ENCODE results near the gene MRPL2.

MRPL2 gene

GRCh38 chr6:43055966-43056365 is 3.3 kb downstream of the MRPL2 start:
- TF ChIP-seq POLR2AphosphoS5 (IDR thresholded peaks at IDR 0.05; ENCODE audit: low read depth, low read length) (no peak), SPI1 (IDR thresholded peaks at IDR 0.05; ENCODE audit: low read depth, low read length) (no peak), TAF1 (IDR thresholded peaks at IDR 0.05; ENCODE audit: low read depth, low read length) (no peak), POLR2A (IDR thresholded peaks at IDR 0.05; ENCODE audit: low read depth, low read length) (no peak), PAX5 (IDR thresholded peaks at IDR 0.05; ENCODE audit: insufficient read depth, low read length, severe bottlenecking) (no peak), POU2F2 (IDR thresholded peaks at IDR 0.05; ENCODE audit: low read depth, low read length) (no peak)
- no peak for DNase-seq (ENCODE audit: insufficient read length, low spot score)
- no peak for FAIRE-seq

GRCh38 chr6:43054206-43054943 is 4.9 kb downstream of the MRPL2 start:
- DNase-seq (ENCODE audit: insufficient read length, low spot score) (no peak), FAIRE-seq (no peak)
- TF ChIP-seq PAX5 (IDR thresholded peaks at IDR 0.05; ENCODE audit: insufficient read depth, low read length, severe bottlenecking): no peak
- no peak for TF ChIP-seq TAF1 (IDR thresholded peaks at IDR 0.05; ENCODE audit: low read depth, low read length)
- no peak for TF ChIP-seq POLR2AphosphoS5 (IDR thresholded peaks at IDR 0.05; ENCODE audit: low read depth, low read length)
- no peak for TF ChIP-seq POU2F2 (IDR thresholded peaks at IDR 0.05; ENCODE audit: low read depth, low read length)
- no peak for TF ChIP-seq POLR2A (IDR thresholded peaks at IDR 0.05; ENCODE audit: low read depth, low read length)
- TF ChIP-seq SPI1 (IDR thresholded peaks at IDR 0.05; ENCODE audit: low read depth, low read length): no peak

GRCh38 chr6:43053545-43054205 is 5.6 kb downstream of the MRPL2 start, which contains the start of gene CUL7:
TSS of gene CUL7 (minus strand) at chr6:43053851. CDS start at chr6:43052788, 1,063 bp downstream.
- TF ChIP-seq POLR2AphosphoS5 (IDR thresholded peaks at IDR 0.05; ENCODE audit: low read depth, low read length): peak; percentile 91
- peak; percentile 85 for TF ChIP-seq POU2F2 (IDR thresholded peaks at IDR 0.05; ENCODE audit: low read depth, low read length)
- TF ChIP-seq SPI1 (IDR thresholded peaks at IDR 0.05; ENCODE audit: low read depth, low read length): peak; percentile 69
- peak; percentile 90 for TF ChIP-seq POLR2A (IDR thresholded peaks at IDR 0.05; ENCODE audit: low read depth, low read length)
- TF ChIP-seq TAF1 (IDR thresholded peaks at IDR 0.05; ENCODE audit: low read depth, low read length): peak; percentile 69; the same call in 1 of the 2 replicates
- peak; percentile 63 for TF ChIP-seq PAX5 (IDR thresholded peaks at IDR 0.05; ENCODE audit: insufficient read depth, low read length, severe bottlenecking)
- peak; percentile 99 for DNase-seq (ENCODE audit: insufficient read length, low spot score)
- FAIRE-seq: peak; percentile 90

GRCh38 chr6:43052842-43053544 is 6.2 kb downstream of the MRPL2 start:
- DNase-seq (ENCODE audit: insufficient read length, low spot score) (peak; percentile 51), FAIRE-seq (no peak)
- TF ChIP-seq POLR2AphosphoS5 (IDR thresholded peaks at IDR 0.05; ENCODE audit: low read depth, low read length): no peak
- no peak for TF ChIP-seq PAX5 (IDR thresholded peaks at IDR 0.05; ENCODE audit: insufficient read depth, low read length, severe bottlenecking)
- TF ChIP-seq POU2F2 (IDR thresholded peaks at IDR 0.05; ENCODE audit: low read depth, low read length): no peak
- no peak for TF ChIP-seq POLR2A (IDR thresholded peaks at IDR 0.05; ENCODE audit: low read depth, low read length)
- no peak for TF ChIP-seq SPI1 (IDR thresholded peaks at IDR 0.05; ENCODE audit: low read depth, low read length)
- no peak for TF ChIP-seq TAF1 (IDR thresholded peaks at IDR 0.05; ENCODE audit: low read depth, low read length)

GRCh38 chr6:43052225-43052841 is 6.9 kb downstream of the MRPL2 start:
- no peak for TF ChIP-seq POLR2A (IDR thresholded peaks at IDR 0.05; ENCODE audit: low read depth, low read length)
- no peak for TF ChIP-seq POLR2AphosphoS5 (IDR thresholded peaks at IDR 0.05; ENCODE audit: low read depth, low read length)
- no peak for TF ChIP-seq POU2F2 (IDR thresholded peaks at IDR 0.05; ENCODE audit: low read depth, low read length)
- no peak for TF ChIP-seq PAX5 (IDR thresholded peaks at IDR 0.05; ENCODE audit: insufficient read depth, low read length, severe bottlenecking)
- TF ChIP-seq TAF1 (IDR thresholded peaks at IDR 0.05; ENCODE audit: low read depth, low read length): no peak
- no peak for TF ChIP-seq SPI1 (IDR thresholded peaks at IDR 0.05; ENCODE audit: low read depth, low read length)
- DNase-seq (ENCODE audit: insufficient read length, low spot score) (no peak), FAIRE-seq (no peak)

- FAIRE-seq: no peak
- DNase-seq (ENCODE audit: insufficient read length, low spot score): no peak
- TF ChIP-seq POLR2AphosphoS5 (IDR thresholded peaks at IDR 0.05; ENCODE audit: low read depth, low read length) (no peak), SPI1 (IDR thresholded peaks at IDR 0.05; ENCODE audit: low read depth, low read length) (no peak), POLR2A (IDR thresholded peaks at IDR 0.05; ENCODE audit: low read depth, low read length) (no peak), PAX5 (IDR thresholded peaks at IDR 0.05; ENCODE audit: insufficient read depth, low read length, severe bottlenecking) (no peak)
Measured at GRCh38 chr6:43050981-43051380, 8.3 kb downstream of the MRPL2 start.

- no peak for FAIRE-seq
- no peak for DNase-seq (ENCODE audit: insufficient read length, low spot score)
- TF ChIP-seq POLR2AphosphoS5 (IDR thresholded peaks at IDR 0.05; ENCODE audit: low read depth, low read length) (no peak), POLR2A (IDR thresholded peaks at IDR 0.05; ENCODE audit: low read depth, low read length) (no peak), PAX5 (IDR thresholded peaks at IDR 0.05; ENCODE audit: insufficient read depth, low read length, severe bottlenecking) (no peak), SPI1 (IDR thresholded peaks at IDR 0.05; ENCODE audit: low read depth, low read length) (no peak), TAF1 (IDR thresholded peaks at IDR 0.05; ENCODE audit: low read depth, low read length) (no peak), POU2F2 (IDR thresholded peaks at IDR 0.05; ENCODE audit: low read depth, low read length) (no peak)
Measured at GRCh38 chr6:43047998-43048397, 11.2 kb downstream of the MRPL2 start.

- DNase-seq (ENCODE audit: insufficient read length, low spot score): no peak
- no peak for FAIRE-seq
- TF ChIP-seq SPI1 (IDR thresholded peaks at IDR 0.05; ENCODE audit: low read depth, low read length): no peak
- TF ChIP-seq POLR2AphosphoS5 (IDR thresholded peaks at IDR 0.05; ENCODE audit: low read depth, low read length): no peak
- no peak for TF ChIP-seq POLR2A (IDR thresholded peaks at IDR 0.05; ENCODE audit: low read depth, low read length)
- TF ChIP-seq POU2F2 (IDR thresholded peaks at IDR 0.05; ENCODE audit: low read depth, low read length): no peak
- no peak for TF ChIP-seq PAX5 (IDR thresholded peaks at IDR 0.05; ENCODE audit: insufficient read depth, low read length, severe bottlenecking)
Measured at GRCh38 chr6:43045371-43045930, 13.8 kb downstream of the MRPL2 start.

Measured in GM12891 (cell line).